Measurements from ENCODE around the gene THYN1.
"Not testable (repeated sequence)": the region's sequence is repeated elsewhere in the genome, so short reads cannot be mapped to it uniquely, and the experiment has no call there.

Gene THYN1

DNA sequence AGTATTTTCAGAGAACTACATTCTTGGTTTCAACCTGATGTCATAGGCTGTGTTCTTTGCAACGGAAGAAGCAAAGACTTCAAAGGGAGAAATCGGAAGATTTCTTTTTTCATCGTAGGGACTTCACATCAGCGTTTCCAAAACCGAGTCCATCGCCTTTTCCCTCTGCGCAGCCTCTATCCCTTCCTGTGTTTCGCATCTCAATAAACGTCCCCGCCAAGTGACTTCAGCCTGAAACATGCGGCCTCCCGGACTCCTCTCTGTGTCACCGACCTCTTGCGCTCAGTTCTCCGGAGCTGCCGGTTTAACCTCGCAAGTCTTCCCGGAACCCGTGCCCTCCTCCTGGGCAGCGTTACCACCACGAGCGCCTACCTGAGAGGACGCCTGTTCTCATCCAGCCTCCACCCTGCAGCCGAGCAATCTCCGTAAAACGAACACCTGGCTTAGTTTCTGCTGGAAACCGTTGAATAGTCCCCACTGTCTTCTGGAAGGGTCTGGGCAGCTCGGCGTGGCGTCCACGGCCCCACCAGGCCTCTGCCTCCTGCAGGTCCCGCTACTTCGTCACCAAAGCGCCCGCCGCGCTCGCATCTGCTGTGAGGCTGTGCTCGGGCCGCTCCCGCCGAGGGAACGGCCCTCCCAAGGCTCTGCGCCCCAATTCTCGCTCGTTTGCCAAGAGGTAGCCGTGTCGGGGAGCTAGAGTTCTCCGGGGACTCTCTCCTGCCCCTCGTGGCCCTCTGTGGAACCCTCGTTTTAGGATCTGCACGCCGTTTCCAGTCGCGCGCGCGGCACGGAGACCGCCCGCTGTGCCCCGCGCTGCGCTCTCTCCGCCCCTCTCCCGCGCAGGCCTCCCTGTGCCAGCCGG, 22.6 kb upstream of the THYN1 start, which contains the start of gene GLB1L3:
Gene GLB1L3, plus strand, starts transcription at position 846 of the 862 bp plus-strand sequence. CDS start 362 bp downstream, outside the sequence.
- intact Hi-C loops (cut with DNase I): no loop called here
- peak; percentile 36 to 96 (median 77) for DNase-seq

DNA sequence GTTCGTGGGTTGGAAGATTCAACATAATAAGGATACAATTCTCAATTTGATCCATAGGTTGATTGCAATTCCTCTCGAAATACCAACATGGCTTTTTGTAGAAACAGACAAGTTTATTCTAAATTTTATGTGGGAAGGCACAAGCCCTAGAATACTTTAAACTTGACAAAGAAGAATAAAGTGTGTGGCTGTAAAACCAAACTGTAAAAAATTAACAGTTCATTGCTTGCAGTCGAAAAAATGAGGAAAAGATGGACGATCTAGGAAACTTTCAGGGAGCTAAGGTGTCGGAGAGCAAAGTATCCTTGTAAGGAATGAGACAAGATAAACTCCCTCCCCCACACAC, 22.0 kb upstream of the THYN1 start:
- intact Hi-C loops (cut with DNase I): no loop called here

DNA sequence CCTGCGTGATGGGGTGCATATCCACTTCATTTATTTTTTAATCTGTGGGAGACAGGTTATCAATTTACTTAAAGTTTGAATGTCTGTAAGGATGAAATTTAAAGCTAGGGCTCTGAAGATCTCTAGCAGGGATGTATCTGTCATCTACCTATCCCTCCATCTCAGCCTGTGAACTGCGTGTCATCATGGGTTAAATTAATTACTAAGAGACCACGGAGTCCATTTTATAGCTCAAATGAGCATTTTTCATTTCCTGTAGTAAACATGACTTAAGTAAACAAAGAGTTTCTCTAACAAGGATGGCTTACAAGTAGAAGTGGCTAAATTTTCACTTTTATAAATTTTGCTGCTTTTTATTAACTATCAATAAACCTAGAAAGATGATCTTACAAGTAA, 20.2 kb upstream of the THYN1 start:
- no peak for DNase-seq
- intact Hi-C loops (cut with DNase I): no loop called here

More for the DNA sequence above, 22.0 kb upstream of the THYN1 start:
- DNase-seq: no peak

DNA sequence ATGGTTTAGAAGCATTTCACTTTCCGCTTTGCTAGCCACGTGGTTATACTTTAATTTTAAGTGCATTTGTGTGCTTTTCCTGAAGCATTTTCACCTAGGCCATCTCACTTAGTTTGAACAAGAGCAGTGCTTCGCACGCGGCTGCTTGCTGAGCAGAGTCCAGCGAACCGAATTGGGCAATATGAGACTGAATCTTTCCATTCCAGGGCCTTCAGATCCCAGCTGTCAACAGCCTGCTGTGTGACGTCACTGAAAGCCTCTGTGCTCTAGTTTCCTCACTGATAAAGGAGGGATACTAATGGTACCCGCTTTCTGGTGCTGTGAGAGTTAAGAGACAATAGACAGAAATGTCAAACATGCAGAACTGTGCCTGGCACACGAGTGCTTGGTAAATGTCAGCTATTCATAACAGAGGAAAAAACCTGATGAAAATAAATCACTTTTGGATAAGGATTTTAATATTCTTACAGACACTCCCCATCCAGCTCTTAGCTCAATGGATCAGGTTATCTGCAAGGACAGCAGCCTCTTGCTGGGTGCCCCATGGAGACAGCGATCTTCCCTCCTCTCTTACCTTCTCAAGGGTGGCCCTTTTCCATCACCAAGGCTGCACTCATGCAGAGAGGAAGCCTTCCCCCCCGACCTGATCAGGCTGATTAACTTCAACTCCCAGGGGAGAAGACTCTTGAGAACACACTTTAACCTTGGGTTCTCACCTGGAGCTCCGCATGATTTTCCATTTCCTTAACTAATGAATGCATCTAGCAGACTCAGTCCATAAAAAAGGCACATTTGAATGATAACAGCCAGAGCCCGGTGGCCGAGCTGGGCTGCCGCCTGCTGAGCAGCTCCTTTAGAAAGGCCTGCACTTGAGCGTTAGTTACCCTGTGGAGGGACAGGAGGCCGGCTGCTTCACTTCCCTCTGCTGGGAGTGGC, 19.5 kb upstream of the THYN1 start:
- DNase-seq: peak in 3 of 10 donors; percentile 21 to 83 (median 83)
- intact Hi-C loops (cut with DNase I): no loop called here

DNA sequence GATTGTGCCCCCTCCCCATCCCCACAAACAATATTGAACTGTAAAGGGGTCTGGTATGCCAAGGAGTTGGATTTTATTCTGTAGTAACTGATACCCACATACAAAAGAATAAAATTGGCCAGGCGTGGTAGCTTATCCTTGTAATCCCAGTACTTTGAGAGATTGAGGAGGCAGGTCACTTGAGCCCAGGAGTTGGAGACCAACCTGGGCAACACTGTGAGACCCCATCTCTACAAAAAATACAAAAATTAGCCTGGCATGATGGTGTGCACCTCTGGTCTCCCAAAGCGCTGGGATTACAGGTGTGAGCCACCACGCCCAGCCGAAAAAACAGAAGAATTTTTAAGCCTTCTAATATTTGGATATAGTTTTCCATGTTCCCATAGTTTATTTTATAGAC, 18.8 kb upstream of the THYN1 start:
- no peak for DNase-seq
- intact Hi-C loops (cut with DNase I): no loop called here

DNA sequence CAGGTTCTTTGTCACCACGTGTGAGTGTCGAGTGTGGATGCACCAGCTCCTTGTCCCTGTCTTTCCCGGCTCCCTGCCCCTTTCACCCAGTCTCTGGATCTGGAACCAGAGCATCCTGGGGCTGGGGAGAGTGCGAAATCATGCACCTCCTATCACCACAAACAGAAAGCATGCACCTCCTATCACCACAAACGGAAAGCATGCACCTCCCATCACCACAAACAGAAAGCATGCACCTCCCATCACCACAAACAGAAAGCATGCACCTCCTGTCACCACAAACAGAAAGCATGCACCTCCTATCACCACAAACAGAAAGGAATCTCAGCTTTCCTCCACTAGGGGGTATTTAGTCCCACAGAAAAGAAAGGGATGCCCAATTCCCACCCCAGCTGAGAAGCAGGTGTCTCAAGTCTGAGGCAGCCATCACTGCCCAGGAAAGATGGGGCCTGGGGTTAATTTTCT, 17.1 kb upstream of the THYN1 start:
- intact Hi-C loops (cut with DNase I): no loop called here
- DNase-seq: no peak

DNA sequence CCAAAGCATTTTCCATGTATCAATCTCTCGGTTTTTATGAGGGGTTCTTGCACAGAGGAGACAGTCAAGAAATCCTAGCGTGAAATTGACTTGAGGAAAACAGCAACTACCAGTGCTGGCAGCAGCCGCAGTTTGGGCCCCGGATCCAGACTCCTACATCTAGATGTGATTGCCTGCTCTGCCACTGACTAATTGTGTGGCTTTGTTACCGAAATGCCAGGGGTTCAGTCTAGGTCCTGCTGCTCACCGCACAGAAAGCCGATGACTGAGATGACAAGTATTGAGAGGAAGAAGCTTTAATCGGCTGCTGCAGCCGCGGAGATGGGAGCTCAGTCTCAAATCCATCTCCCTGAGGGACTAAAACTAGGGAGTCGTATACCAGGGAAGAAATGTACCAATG, 14.8 kb upstream of the THYN1 start:
- DNase-seq: no peak
- intact Hi-C loops (cut with DNase I): no loop called here

DNA sequence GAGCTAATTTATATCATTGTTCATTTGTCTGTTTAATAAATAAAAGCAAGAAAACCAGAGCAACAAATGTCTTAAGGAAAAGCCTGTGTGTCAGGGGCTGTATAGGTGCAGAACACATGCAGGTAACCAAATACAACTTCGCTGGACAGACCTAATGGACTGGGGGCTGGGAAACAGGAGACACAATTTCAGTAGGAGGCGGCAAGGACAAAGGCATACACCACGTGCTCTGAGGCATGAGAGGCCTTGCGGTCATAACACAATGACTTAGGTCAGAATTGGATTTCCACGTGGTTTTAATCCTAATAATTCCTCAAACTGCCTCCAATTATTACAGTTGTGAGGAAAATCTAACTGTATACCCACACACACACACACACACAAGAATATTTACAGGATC, 14.3 kb upstream of the THYN1 start:
- DNase-seq: no peak
- intact Hi-C loops (cut with DNase I): no loop called here

DNA sequence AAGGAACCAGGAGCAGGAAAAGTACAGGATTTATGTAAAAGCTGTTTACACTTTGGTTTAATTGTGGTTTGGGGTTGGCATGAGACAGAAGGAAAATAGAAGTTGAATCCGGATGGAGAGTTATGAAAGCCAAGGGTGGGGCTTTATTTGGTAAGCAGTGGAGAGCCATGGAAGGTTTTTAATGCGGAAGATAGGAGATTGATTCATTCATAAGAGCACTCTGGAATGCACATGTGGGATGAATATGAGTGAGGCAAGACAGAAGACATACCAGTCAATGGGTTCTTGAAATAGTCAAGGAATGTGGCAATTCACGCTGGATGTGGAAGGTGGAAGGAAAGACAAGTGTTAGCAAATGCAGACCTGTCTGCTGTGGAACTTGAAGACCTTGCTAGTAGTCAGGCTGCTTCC, 13.7 kb upstream of the THYN1 start:
- intact Hi-C loops (cut with DNase I): no loop called here
- no peak for DNase-seq

DNA sequence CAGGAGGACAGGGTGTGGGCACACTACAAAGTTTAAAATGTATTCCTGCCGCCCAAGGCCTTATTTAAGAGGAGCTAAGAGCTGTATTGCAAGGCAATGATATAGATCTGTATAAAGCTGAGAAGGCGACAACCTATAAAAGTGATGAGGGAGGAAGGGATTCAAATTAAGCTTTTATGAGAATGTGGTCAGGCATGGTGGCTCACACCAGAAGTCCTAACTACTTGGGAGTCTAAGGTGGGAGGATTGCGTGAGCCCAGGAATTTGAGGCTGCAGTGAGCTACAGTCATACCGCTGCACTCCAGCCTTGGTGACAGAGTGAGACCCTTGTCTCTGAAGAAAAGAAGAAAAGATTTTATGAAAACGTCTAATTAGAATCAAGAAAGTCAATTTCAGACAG, 13.3 kb upstream of the THYN1 start:
- intact Hi-C loops (cut with DNase I): no loop called here
- no peak for DNase-seq

DNA sequence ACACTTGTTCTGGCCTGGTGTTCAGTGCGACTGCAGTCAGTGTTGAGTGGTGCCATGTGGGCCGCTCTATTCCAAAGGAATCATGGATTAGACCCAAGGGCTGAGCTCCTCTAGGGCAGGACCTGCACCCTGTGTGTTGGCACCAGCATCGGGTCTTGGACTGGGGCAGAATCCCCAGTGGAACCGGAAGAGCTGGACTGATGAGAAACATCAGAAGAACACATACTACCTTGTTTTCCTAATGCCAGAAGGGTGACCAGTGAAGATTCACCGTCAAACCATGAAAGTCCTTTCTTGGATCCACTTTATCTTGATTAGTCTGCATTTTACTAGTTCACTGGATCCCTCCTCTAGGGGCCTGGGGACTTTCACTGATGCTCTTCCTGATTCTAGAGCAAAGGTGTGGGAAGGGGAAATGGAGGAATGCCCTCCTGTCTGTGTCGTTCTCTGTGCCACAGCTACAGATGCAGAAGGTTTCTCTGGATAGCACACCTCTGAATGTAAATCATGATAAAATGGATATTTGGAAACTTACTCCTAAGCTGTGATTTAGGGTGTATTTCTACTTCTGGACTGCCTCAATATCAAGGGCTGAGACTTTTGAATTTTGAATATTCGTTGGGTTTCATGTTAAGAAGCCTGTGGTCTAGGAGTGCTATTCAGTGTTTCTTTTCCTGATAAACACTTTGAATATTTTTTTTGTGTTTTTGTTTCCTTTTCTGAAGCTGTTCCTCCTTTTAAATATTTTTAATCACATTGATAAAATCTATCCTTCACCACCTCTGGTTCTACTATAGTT, 12.0 kb upstream of the THYN1 start:
- DNase-seq: peak in 1 of 10 donors; percentile 33
- intact Hi-C loops (cut with DNase I): no loop called here

DNA sequence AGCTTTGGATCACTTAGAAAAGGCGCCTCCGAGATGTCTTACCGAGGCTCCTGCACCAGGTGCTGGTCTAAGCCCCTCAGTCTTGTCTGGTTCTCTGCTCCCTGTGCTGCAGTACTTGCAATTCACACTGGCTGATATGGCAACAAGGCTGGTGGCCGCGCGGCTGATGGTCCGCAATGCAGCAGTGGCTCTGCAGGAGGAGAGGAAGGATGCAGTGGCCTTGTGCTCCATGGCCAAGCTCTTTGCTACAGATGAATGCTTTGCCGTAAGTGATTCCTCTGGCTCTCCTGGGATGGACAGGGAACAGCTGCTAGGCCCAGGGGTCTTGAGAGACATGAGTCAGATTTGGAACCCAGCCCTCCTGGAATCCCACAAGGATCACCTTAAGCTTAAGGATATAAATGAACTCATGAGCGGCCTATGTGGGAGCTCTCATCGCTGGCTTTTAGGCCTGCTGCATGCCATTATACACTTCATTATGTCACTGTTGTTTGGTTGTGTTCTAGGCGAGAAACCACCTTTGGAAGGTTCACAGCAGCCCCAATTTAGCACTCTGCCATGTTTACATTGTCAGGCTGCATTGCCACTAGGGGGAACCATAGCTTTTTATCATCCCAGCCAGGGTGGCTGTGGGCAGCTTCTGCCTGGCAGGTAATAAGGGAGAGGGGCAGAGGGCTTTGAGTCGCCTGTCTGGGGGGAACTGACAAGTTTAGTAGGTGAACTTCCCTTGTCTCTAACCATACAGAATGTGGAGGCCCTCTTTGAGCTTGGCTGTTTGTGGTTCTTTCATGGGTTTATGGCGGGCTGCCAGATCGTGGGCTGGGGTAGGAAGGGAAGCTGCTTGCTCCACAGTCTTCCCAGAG, 8.7 kb upstream of the THYN1 start:
- intact Hi-C loops (cut with DNase I): no loop called here
- DNase-seq: peak in 1 of 10 donors; percentile 74

DNA sequence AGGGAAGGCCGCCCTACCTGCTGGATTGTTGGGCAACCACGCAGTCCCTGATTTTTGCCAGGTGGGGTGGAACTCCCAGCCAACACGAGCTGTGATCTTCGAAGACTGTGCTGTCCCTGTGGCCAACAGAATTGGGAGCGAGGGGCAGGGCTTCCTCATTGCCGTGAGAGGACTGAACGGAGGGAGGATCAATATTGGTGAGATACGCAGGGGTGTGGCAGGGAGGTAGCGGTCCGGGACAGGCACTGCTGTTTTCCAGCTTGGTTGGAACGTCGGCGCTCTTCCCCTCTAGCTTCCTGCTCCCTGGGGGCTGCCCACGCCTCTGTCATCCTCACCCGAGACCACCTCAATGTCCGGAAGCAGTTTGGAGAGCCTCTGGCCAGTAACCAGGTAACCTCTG, 7.8 kb upstream of the THYN1 start:
- peak in 1 of 10 donors; percentile 69 for DNase-seq
- intact Hi-C loops (cut with DNase I): no loop called here

DNA sequence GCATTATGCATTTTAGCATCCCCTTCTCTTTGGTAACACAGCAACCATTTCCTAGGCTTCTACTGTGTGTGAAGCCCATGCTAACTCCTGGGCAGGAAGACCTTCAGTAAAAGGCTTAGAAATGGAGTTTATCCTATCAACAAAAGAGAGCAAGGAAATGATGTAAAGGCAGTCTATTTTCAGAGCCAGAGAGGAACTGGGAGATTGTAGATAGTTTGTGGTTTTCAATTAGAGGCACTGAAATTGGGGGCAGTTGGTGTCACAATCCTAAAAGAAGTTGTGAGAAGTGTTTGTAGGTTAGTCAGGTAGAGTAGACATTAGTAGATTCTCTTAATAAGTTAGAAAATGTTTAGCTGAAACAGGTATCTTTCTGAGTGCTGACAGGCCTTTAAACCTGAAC, 7.4 kb upstream of the THYN1 start:
- no peak for DNase-seq
- intact Hi-C loops (cut with DNase I): no loop called here

DNA sequence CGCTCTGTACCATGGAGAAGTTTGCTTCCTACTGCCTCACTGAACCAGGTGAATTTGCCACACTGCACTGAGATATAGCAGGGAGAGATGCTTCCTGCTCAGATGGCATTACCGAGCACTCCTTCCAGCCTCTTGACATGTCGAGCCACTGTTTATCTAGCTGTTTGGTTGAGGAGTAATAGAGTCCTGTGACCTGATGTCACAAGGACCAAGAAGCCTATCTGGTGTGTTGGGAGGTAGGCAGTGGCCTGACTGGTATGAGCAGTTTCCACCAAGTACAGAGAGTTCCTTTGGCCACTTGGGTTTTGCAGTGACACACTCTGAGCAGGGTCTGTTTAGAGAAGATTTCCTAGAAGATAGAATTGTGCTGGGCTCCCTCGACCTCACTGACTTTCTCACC, 5.4 kb upstream of the THYN1 start:
- DNase-seq: no peak
- intact Hi-C loops (cut with DNase I): no loop called here

DNA sequence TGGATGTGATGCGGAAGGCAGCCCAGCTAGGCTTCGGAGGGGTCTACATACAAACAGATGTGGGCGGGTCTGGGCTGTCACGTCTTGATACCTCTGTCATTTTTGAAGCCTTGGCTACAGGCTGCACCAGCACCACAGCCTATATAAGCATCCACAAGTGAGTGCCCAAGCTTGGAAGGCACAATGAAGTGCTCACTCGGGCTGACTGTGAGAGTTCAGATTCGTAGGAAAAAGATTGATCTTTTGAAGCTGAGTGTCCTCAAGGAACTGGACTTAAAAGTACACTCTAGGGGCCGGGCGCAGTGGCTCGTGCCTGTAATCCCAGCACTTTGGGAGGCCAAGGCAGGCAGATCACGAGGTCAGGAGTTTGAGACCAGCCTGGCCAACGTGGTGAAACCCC, 3.9 kb upstream of the THYN1 start:
- intact Hi-C loops (cut with DNase I): no loop called here
- DNase-seq: no peak

DNA sequence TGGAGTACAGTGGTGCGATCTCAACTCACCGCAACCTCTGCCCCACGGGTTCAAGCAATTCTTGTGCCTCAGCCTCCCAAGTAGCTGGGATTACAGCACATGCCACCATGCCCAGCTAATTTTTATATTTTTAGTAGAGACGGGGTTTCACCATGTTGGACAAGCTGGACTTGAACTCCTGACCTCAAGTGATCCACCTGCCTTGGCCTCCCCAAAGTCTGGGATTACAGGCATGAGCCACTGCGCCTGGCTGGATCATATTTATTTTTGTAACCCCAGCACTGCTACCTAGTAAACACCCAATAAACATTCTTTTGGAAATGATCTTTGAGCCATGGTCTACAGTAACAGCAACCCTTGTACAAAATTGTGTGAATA, 2.0 kb upstream of the THYN1 start:
- intact Hi-C loops (cut with DNase I); DNase-seq: not testable (repeated sequence)

DNA sequence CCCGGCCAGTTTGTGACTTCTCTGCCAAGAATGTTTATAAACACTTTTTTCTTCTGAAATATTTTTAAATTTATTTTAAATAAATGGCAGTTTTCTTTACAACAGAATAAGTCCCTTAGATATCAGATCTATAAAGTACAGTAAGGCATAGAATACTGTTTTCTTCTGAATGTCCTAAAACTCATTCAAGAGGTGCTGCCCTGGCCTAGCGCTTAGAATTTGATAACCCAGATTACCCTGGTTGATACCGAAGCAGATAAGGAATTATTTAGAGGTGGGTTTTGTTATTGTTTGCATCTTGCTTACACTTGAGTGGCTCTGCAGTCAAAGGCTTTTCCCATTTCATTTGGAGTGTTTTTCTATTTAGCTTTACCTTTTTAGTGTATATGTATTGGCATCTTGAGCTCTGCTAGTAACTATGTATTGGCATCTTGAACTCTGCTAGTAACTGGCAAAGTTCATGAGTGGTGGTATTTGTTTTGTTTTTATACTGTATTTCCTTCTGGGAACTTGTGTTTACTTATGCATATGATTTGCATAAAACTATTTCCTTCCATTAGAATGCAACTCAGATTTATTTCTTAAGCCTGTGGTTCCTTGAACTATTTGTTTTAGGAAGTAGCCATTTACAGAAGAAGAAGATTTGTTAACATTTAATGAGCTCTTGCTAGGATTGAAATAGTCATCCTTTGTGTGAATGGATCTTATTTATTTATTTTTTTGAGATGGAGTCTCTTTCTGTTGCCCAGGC, 1.5 kb upstream of the THYN1 start:
- DNase-seq: no peak
- intact Hi-C loops (cut with DNase I): no loop called here

All from posterior cingulate gyrus (tissue), 11 donors.